ENCODE measurements around the gene CORO2B.

The CORO2B gene

DNA sequence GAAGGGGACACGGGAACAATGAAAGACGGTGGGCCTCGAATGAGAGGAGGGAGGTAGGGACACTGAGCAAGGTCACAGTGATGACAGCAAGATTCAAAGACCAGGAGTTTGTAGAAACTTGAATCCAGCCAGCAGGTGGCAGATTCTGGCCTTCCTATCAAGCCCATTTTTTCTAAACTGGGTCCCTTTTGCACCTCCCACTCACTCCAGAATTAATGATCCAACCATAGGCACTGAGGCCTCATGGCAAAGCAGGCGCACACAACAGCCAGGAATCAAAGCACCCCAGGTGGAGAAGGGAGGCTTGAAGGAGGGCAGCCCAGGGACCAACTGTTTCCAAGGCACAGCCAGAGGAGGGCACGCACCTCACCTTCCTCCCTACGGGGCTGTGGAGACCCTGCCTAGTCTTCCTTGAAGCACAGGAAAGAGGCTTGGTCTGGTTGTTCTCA is 151.7 kb downstream of the CORO2B start:
- Histone ChIP-seq H3K36me3 (ENCODE audit: insufficient read depth, low read length) (no peaks in the 10 kb centered on the region), H3K27ac (ENCODE audit: low read length) (no peak overlapping the region), H3K4me3 (ENCODE audit: low read depth in 1 of 2, low read length in 2 of 2) (no peak overlapping the region), H3K4me1 (ENCODE audit: insufficient read depth, low read length) (no peaks in the 10 kb centered on the region), H2AFZ (ENCODE audit: low read depth, low read length) (no peak overlapping the region), H3K27me3 (ENCODE audit: insufficient read depth, low read length, poor library complexity) (peaks cover 3% of the 10 kb centered on the region), H4K20me1 (ENCODE audit: insufficient read depth, low read length) (no peaks in the 10 kb centered on the region), H3K4me2 (ENCODE audit: insufficient read depth, low read length) (no peak overlapping the region), H3K79me2 (ENCODE audit: insufficient read depth, low read length) (no peaks in the 10 kb centered on the region), H3K9me3 (ENCODE audit: insufficient read depth, low read length, severe bottlenecking) (no peaks in the 10 kb centered on the region), H3K9ac (ENCODE audit: low read depth, low read length) (no peak overlapping the region)
- DNase-seq, result peak; percentile 12
- no peak for ATAC-seq (ENCODE audit: insufficient read depth, low read depth)
- TF ChIP-seq, protein P1, sequence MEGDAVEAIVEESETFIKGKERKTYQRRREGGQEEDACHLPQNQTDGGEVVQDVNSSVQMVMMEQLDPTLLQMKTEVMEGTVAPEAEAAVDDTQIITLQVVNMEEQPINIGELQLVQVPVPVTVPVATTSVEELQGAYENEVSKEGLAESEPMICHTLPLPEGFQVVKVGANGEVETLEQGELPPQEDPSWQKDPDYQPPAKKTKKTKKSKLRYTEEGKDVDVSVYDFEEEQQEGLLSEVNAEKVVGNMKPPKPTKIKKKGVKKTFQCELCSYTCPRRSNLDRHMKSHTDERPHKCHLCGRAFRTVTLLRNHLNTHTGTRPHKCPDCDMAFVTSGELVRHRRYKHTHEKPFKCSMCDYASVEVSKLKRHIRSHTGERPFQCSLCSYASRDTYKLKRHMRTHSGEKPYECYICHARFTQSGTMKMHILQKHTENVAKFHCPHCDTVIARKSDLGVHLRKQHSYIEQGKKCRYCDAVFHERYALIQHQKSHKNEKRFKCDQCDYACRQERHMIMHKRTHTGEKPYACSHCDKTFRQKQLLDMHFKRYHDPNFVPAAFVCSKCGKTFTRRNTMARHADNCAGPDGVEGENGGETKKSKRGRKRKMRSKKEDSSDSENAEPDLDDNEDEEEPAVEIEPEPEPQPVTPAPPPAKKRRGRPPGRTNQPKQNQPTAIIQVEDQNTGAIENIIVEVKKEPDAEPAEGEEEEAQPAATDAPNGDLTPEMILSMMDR (IDR thresholded peaks at IDR 0.05; ENCODE audit: borderline replicate concordance, extremely low read depth, low read length, poor library complexity, severe bottlenecking), result peak; percentile 54
- no peak for TF ChIP-seq EZH2 (IDR thresholded peaks at IDR 0.05; ENCODE audit: borderline replicate concordance, low read depth, low read length, severe bottlenecking)

DNA sequence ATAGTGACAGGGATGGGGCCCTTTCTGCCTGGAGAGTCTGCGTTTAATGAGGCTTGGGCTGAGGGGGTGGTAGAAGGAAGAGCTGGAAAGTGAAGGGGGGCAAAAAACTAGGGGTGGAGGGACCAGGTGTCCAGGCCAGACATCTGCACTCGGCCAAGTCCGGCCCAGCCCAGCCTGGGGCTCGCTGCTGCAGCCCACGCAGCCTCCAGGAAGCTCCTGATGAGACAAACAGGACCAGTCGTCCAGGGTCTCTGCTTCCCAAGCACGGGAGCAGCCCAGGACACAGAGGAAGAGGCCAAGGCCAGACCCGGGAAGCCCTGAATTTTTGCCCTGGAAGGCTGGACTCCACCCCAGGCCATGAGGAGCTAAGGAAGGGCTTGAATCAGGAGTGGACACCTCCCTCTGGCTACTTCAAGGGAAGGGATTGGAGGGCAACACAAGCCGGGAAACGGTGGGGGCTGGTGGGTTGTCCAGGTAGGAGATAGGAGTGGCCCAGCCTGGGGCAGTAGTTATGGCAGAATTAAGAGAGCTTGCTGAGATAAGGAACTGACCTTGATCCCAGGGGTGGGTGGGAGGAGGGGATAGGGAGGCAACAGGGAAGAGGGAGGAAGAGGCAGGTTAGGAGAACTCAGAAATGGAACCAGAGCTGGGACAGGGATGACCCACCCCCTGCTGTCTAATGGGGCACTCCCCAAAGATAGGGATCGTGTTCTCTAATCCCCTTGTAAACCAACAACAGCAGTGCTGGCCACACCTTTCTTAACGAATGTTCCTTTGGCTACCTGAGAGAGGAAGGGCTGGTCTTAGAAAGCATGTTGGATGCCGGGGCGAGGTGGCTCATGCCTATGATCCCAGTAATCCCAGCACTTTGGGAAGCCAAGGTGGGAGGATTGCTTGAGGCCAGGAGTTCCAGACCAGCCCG is 152.4 kb downstream of the CORO2B start:
- no peak overlapping the region for H2AFZ ChIP-seq (ENCODE audit: low read depth, low read length)
- peaks cover 3% of the 10 kb centered on the region for H3K27me3 ChIP-seq (ENCODE audit: insufficient read depth, low read length, poor library complexity)
- ATAC-seq (ENCODE audit: insufficient read depth, low read depth) (no peak), DNase-seq (no peak)
- H3K27ac ChIP-seq (ENCODE audit: low read length), result no peak overlapping the region
- H3K4me3 ChIP-seq (ENCODE audit: low read depth in 1 of 2, low read length in 2 of 2), result no peak overlapping the region
- no peaks in the 10 kb centered on the region for H3K9me3 ChIP-seq (ENCODE audit: insufficient read depth, low read length, severe bottlenecking)
- H3K4me2 ChIP-seq (ENCODE audit: insufficient read depth, low read length), result no peak overlapping the region
- H3K9ac ChIP-seq (ENCODE audit: low read depth, low read length), result no peak overlapping the region
- H4K20me1 ChIP-seq (ENCODE audit: insufficient read depth, low read length), result no peaks in the 10 kb centered on the region
- H3K4me1 ChIP-seq (ENCODE audit: insufficient read depth, low read length), result no peaks in the 10 kb centered on the region
- TF ChIP-seq, protein P1 (IDR thresholded peaks at IDR 0.05; ENCODE audit: borderline replicate concordance, extremely low read depth, low read length, poor library complexity, severe bottlenecking), result no peak
- no peak for TF ChIP-seq EZH2 (IDR thresholded peaks at IDR 0.05; ENCODE audit: borderline replicate concordance, low read depth, low read length, severe bottlenecking)
- no peaks in the 10 kb centered on the region for H3K36me3 ChIP-seq (ENCODE audit: insufficient read depth, low read length)
- H3K79me2 ChIP-seq (ENCODE audit: insufficient read depth, low read length), result no peaks in the 10 kb centered on the region

DNA sequence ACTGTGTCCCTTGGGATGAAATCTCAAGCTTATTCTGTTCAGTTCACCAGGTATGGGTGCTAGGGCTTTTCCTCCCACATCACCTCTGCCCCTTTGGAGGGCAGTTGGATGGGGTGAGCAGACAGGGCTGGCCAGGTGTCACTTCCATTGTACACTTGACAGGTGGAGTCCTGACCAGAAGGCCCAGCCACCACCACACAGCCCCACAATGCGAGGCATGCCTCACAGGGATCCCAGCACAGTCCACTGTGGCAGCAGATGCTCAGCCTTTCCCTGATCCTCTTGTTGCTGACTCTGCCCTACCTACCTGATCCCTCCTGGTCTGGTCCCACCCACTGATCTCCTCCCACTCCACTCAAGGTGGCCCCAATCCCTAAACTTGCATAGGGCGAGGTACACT is 153.7 kb downstream of the CORO2B start:
- H3K27me3 ChIP-seq (ENCODE audit: insufficient read depth, low read length, poor library complexity), result peaks cover 3% of the 10 kb centered on the region
- no peak overlapping the region for H3K27ac ChIP-seq (ENCODE audit: low read length)
- no peaks in the 10 kb centered on the region for H3K4me1 ChIP-seq (ENCODE audit: insufficient read depth, low read length)
- H3K4me2 ChIP-seq (ENCODE audit: insufficient read depth, low read length), result no peak overlapping the region
- DNase-seq (no peak), ATAC-seq (ENCODE audit: insufficient read depth, low read depth) (no peak)
- H3K36me3 ChIP-seq (ENCODE audit: insufficient read depth, low read length), result no peaks in the 10 kb centered on the region
- no peaks in the 10 kb centered on the region for H3K79me2 ChIP-seq (ENCODE audit: insufficient read depth, low read length)
- H4K20me1 ChIP-seq (ENCODE audit: insufficient read depth, low read length), result no peaks in the 10 kb centered on the region
- TF ChIP-seq, protein P1 (IDR thresholded peaks at IDR 0.05; ENCODE audit: borderline replicate concordance, extremely low read depth, low read length, poor library complexity, severe bottlenecking), result no peak
- TF ChIP-seq EZH2 (IDR thresholded peaks at IDR 0.05; ENCODE audit: borderline replicate concordance, low read depth, low read length, severe bottlenecking), result no peak
- no peak overlapping the region for H2AFZ ChIP-seq (ENCODE audit: low read depth, low read length)
- H3K4me3 ChIP-seq (ENCODE audit: low read depth in 1 of 2, low read length in 2 of 2), result no peak overlapping the region
- H3K9ac ChIP-seq (ENCODE audit: low read depth, low read length), result no peak overlapping the region
- no peaks in the 10 kb centered on the region for H3K9me3 ChIP-seq (ENCODE audit: insufficient read depth, low read length, severe bottlenecking)

All from DND-41 (cell line).